NOMO-1 treated with DMSO at 0.1 percent for 48 hours (cell line): Measurements from ENCODE around the gene TNK2.

Source experiments
- DNase-seq: peaks from one replicate; lab custom pipeline; 2025; ENCODE audit not compliant: unreplicated experiment; lab: John Stamatoyannopoulos, UW

TNK2 gene

DNA sequence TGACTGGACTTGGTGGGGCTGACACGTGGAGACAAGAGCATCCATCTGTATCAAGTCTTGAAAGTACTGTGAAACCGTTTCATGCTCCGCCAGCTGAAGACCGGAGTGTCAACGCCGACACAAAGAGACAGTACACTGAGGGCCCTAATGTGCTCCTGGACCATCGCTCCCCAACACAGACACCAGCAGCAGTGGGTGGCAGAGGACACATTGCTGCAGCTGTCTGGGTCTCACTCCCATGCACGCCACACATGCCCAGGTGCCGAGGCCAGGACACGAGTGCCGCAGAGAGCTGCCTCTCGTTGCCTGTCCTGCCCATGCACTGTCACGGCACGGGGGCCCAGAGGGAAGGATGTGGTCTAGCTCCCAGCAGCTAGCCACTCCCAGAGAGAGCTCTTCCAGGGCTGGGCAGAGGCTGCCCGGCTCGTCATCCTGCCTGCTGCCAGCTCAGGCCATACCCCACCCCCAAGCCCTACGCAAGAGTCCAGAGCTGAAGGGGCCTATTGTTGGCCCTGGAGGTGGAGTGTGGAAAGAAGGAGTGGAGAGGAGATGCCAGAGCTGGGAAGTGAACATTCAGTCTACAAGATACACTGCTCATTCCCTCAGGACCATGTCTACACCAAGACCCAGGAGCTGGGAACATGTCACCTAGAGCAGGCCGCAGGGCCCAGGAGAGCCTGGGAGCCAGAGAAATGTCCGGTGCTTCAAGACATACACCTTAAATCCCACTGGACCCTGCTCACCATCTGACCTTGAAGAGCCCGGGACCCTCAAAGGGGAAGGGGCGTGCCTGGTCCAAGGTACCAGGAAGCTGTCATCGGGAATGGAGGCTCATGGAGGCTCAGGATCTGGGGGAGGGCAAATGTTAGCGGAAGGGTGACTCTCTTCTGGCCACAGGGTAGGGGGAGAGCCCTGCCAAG is 7.7 kb downstream of the TNK2 start:
- peak; percentile 98 for DNase-seq

DNA sequence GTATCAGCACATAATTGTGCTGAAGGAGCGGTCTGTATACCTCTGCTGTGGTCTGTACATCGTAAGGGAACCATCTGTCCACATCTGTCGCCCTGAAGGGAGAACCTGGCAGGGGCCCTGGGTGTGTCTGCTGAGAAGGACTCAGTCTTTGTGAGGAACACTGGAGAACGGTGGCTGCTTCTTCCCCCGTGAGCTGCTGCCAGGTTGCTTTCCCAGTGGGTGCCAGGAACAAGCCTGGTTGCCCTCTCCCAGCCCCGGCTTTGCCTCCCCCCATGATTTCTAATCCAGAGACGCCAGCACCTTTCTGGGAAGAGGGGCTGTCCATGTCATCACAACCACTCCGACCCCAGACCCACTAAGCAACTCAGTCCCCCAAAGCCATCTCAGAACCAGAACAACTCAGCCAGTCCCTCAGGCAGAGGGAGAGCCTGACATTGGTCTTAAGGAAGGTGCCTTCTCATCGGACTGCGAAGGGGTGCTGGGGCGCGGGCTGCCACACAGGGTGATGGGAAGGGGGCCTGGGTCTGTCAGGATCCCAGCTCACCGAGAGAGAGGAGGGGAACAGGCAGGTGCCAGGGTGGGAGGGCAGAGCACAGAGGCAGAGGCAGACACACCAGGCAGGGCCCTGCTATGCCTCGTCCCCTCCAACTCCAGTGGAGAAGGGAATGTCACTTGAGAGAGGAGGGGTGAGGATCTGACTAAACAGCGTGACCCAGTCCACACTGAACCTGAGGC is 8.5 kb downstream of the TNK2 start:
- DNase-seq: no peak

DNA sequence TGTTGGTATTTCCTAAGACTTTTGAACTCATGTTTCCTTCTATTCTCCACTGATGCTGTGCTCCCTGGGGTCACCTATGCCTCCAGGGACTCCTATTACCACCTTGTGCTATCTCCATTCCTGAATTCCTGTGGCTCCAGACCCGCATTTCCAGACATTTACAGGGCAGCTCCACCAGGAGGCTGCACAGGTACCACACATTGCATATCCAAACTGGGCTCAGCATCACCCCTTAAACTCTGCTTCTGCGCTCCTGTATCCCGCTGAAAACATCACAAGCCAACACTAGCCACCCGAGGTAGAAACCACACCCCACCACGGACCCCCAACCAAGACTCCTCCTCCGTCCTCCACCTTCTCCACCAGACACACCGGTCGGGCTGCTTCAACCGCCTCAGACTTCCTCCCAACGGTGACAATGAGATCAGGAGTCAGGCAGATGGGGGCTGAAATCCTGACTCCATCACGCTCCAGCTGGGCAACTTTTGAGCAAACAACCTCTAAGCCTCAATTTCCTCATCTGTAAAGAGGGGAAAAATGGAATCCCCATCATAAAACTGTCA is 10.4 kb downstream of the TNK2 start:
- DNase-seq: no peak

DNA sequence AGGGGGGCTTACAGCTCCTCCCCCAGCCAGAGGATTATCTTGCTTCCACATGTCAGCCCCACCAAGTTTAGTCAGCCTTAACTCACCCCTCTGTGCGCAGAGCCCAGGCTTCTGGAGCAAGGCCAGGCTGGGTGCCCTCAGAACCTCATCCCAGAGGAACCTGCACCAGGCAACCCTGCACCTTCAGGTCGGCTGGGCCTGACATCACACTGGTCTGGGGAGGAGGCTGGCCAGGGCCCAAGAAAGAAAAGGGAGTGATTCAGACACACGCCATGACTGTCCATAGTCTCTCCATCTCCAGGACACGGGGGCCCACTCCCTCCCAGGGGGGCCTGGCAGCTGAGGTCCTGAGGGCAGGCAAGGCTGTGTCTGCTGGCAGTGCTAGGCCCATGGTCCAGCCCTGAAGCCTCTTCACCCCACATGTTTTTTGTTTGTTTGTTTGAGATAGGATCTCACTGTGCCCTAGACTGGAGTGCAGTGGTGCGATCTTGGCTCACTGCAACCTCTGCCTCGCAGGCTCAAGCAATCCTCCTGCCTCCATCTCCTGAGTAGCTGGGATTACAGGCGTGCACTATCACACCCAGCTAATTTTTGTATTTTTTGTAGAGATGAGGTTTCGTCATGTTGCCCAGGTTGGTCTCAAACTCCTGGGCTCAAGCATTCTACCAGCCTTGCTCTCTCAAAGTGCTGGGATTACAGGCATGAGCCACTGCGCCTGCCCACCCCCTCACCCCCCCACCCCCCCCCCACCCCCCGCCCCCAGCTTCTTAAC is 11.1 kb downstream of the TNK2 start:
- no peak for DNase-seq

DNA sequence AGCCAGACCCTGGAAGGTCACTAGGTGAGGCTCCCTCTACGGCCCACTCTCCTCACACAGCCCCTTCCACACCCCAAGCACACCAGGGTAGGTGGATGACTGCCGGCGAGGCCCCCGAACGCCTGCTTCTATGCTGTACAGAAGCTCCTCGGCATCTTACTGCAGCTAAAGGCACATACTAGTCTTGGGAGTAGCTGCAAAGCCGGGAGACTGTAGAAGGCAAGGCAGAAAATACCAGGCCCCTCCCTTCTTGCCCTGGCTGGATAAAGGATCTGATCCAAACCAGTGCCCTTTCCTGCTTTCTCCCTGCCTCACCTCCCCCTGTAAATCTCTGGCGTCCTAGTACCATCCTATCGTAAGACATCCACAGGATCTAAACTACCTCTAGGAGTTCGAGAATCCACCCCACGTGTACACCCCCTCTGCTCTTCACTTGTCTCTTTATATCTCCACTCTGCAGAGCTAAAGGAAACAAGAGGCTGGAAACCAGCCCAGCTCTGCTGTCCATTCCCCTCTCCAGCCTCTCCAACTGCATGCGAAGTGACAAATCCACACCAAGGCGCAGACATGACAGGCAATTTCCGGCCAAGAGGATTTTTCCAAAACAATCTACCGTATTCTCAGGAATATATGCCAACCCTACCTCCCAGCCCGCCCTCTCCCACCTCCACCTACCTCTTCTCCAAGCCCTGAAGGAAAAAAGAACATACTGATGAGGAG is 11.8 kb downstream of the TNK2 start:
- no peak for DNase-seq

DNA sequence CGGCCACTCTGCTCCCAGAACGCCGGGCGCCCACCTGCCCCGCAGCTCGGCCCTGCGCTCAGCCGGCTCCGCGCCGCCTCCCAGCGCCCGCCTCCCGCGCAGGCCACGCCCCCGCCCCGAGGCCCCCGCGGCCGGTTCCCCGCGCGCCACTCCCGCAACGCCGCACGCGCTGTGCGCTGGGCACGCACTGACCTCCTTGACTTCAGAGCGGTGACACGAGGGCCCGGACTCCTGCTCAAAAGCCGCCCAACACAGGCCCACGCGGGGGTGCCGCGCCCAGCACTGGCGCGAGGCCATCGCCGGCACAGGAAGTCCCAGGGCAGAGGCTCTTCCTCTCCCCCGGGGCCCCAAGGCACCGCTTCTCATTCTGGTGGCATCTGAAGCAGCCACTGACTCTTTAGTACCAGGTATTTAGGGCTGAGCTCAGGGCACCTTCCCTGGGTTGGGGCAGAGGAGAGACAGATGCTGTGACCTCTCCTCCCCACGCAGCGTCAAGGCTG is 12.4 kb downstream of the TNK2 start:
- DNase-seq: peak; percentile 72

DNA sequence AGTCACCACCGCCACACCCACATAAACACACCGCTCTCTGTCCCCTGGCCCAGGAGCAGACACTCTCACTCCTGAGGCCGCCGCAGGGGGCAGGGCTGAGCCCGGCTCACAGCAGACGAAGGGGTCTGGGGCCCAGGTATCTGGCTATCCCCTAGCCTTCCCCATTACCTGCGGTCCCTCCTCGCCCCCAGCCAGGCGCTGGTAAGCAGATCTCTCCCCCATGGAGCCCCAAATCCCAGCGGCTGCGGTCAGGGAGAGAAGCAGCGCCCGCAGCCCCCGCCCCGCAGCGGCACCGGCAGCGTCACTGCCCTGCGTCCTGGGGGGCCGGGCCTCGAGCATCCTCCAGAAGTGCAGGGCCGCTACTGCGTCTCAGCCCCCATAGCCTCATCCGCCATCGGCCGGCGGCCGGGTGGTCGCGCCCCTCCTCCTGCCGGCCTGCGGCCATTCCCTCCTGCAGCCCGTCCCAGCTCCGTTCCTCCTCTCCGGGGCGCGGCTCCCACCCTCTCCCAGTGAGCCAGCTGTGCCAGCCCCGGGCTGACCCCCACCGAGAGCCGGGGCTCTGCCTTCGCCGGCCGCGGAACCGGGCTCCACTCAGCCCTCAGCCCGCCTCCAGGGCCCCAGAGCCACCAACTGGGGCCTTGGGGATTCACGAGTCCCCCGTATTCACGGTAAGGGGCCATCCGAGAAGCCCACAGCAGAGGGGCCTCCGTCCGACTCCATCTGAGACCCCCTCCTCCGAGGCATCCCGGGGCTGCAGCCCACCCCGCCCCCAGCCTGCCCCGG is 13.1 kb downstream of the TNK2 start:
- peak; percentile 70 for DNase-seq

DNA sequence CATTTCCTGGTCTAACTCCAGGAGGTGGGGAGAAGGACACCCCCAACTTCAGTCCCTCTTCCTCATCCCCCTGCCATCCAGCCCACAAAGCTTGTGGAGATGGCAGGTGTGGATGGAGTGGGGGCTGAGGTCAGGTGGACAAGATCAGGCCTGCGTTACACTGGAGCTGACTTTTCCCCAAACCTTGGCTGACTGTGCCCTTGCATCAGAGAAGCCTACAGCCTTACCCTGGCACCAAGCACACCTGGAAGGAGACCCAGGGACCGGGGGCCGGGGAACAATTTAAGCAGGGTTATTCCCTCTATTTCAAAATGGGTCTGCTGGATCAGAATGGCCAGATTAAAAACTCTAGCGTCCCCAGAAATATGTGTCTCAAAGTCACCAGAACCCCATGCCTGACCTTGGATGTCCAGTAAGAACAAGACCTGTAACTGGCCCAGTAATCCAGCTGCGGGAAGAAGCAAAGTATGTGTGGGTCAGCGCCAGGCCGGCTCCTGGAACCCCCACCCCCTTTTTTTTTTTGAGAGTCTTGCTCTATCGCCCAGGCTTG is 14.4 kb downstream of the TNK2 start:
- no peak for DNase-seq

DNA sequence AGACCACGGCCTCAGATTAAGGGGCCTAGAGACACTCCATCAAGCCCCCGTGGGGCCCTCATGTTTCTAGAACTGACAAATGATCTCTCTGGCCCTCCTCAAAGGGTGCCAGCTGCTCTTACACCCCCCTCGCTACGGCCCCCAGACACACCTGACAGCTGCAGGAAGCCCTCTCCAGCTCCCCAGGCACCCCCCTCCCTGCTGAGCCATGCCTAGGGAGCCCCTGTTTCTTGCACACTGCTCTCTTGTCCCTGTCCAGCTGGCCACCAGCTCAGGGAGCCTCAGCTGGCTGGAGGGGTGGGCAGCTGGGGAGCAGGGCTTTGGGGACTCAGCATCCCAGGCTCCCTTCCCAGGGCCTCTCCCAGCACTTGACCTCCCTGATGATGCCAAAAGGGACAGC is 14.8 kb downstream of the TNK2 start:
- no peak for DNase-seq

DNA sequence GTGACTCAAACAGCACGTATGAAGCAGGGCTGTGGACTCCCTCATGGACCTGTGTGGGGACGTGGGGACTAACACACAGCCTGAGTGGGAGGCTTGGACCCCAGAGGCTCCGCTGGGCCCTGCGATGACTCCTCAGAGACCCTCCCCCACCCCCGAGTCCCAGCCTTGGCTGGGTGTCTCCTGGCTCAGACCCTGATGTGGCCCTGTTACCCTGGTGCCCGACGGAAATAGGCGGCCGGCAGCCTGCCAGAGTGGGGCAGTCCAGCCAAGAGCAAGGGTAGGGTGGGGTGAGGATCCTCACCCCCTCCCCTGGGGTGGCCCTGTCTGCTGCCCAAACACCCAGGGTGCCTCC is 15.3 kb downstream of the TNK2 start:
- no peak for DNase-seq

DNA sequence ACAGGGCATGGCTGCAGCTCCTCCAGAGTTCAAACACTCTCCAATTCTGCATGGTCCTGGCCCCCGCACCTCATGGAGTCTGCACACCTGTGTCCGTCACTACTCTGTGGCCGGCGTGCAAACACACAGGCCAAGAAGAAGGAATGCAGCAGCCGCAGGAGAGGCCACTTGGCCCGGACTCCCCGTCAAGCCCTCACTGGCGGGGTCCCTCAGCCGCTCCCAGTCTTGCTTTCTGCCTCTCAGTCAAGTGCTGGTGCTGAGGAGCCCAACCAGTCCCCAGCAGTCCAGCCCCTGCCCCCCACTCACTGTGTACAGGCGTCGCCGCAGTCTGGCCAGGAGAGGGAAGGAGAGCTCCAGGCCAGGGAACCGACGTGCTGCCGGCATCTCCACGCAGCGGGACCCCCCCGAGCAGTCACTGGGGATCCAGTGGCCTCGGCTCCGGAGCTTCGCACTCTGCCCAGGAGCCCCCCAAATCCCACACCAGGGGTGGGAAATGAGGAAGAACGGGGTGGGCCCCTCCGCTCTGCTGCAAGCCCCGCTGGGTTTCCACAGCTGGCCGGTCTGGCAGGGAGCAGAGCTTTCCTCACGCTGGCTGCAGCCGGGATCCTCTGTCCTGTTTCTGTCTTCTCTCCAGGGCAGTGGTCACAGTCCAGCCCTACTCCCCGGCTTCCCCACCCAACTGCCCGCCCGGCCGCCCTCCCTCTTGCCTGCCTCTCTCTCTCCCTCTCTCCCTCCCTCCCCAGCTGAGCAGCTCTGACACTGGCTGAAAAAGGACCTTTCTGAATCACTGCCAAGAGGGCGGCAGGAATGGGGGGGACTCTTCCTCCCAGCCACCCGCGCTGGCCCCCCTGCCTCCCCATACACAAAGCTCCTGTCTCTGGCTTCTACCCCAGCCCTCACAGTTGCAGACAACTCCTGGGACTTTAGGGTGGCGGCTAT is 16.0 kb downstream of the TNK2 start:
- DNase-seq: no peak

DNA sequence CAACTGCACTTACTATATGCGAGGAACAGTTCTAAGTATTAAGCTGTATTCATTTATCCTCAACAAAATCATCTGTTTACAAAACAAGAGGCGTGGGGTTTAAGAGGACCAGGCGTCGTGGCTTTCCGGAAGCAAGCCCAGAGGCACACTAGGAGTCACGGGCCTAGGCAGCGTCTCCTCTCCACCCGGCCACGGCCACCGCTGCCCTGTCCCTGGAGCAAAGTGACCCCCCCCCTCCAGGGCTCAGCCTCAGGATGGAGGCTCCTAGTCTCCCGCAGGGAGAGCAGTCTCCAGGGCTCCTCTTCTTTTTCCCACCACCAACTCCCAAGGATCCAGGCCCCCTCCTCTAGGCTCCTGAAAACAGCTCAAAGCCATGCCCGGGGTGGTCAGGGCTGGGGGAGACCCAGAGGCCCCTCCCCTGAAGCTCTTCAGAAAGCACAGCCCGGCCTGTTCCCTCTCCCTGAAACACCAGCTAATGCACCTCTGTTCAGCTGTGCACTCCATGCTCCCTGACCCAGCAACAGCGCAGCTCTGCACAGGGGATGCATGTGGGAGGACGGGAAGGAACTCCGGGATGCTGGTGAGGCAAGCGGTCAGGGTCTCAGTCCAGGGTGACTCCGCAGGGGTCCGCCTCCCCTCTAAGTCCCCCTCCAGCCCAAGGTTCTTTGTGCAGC is 16.8 kb downstream of the TNK2 start:
- DNase-seq: no peak

DNA sequence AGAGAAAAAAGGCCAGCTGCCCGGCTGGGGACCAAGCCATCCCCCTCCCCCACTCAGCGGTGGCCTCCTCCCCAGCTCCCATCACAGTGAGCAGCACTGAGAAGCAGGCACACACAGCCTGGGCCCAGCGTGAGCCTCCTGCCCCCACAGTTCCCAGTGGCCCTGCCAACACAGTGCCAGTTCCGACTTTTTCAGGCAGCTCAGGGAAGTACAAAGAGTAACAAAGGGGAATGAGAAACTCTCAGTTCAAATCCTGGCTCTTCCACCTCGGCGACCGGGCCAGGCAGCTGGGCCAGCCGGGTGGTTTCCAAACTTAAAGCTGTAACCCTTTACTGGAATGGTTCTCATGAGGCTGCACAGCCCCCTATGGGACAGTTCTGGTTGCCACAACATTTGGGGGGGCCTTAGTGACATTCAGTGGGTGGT is 18.5 kb downstream of the TNK2 start:
- no peak for DNase-seq

DNA sequence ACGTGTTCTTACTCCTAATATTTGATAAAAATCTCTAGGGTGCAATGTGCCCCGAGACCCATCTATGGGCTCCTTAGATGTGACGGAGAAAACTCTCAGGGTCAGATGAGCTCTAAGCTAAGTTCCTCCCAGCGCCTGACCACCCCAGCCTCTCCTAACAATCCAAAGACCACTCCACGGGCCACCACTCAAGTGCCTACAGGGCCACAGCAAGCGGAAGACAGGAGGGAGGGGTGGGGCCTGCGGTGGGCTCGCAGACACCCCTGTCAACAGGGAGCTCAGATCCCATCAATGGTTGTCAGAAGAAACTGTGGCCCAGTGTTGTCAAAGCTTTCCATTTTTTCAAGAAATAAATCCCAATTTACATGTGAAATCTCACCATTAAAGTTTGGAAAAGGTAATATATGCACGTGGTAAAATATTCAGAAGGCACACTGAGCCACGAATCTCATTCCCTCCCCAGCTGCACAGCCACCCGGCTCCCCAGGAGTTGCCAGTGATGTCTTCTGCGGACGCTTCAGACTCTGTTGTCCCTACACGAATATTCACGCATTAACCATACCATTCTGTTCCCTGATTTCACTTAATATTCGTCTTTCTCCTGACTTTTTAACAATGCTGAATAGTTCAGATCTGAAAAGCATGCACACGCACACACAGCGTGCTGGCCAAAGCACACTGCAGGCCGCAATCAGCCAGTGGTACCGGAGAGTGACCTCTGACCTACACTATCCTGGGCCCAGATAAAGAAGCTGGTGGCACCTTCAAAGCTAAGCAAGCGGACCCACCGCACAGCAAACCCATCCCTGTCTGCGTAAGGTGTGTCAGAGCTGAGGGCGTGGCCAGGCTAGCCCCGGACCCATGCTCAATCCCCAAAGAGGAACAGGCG is 19.1 kb downstream of the TNK2 start:
- DNase-seq: no peak

DNA sequence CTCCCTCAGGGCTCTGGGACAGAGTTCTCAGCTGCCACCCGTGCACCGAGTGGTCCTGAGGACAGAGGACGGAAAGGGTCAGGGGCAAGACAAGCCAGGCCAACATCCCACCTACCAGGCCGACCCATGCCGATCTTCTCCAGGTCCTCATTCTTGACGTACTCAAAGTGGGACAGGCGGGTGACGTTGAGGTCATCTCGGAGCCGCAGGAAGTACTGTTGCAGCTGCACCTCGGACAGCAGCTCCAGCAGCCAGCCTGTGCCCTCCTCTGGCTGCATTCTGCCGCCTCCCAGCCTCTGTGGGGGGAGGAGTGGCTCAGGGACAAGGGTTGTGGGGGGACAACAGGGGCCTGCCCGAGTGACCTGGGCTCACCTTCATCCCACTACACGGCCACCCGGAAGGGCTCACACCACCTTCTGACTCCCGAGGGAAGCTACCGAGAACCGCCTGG is 20.0 kb downstream of the TNK2 start:
- no peak for DNase-seq

DNA sequence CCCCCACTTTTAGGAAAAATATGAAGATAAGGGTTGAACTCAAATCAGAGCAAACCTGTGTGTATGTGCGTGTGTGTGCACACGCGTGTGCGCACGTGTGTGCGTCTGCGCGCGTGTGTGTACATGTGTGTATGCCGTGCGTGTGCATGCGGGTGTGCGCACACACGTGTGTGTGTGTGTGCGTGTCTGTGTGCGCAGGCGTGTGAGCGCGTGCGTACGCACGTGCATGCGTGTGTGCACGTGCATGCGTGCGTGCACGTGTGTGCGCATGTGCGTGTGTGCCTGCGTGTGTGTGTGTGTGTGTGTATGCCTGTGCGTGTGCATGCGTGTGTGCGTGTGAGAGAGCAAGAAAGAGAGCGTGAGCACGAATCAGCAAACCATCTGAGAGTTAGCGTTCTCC is 20.7 kb downstream of the TNK2 start:
- DNase-seq: no peak
